ACC112 (cell line): ENCODE data around the gene AOAH.

Experiments used
- H2AFZ ChIP-seq: fragments of 200-600 bp; sonication (generic); one replicate; pipeline ENCODE4 v1.6.0; 2017; ENCODE audit warnings: antibody characterized with exemption, low read length; ENCODE audit not compliant: unreplicated experiment
- H3K27ac ChIP-seq: fragments of 200-600 bp; sonication (generic); 2 replicates; pipeline ENCODE4 v1.5.1; 2014; ENCODE audit warnings: low read depth, mild to moderate bottlenecking, antibody characterized with exemption, low read length, moderate library complexity
- H3K27me3 ChIP-seq: fragments of 200-600 bp; sonication (generic); 2 replicates; pipeline ENCODE4 v1.6.1; 2014; ENCODE audit warnings: mild to moderate bottlenecking, antibody characterized with exemption, low read length, moderate library complexity, mixed read lengths; ENCODE audit not compliant: insufficient read depth
- H3K36me3 ChIP-seq: fragments of 200-600 bp; sonication (generic); 2 replicates; pipeline ENCODE4 v1.6.1; 2016; ENCODE audit warnings: mild to moderate bottlenecking, antibody characterized with exemption, low read length, moderate library complexity, mixed read lengths; ENCODE audit not compliant: insufficient read depth
- H3K4me1 ChIP-seq: fragments of 200-600 bp; sonication (generic); one replicate; pipeline ENCODE4 v1.6.1; 2016; ENCODE audit warnings: low read length, mixed read lengths; ENCODE audit not compliant: insufficient read depth, unreplicated experiment, control insufficient read depth
- H3K4me3 ChIP-seq: fragments of 200-600 bp; sonication (generic); 2 replicates; pipeline ENCODE4 v1.5.1; 2014; ENCODE audit warnings: mild to moderate bottlenecking, low read depth, low read length
- H3K79me2 ChIP-seq: fragments of 200-600 bp; sonication (generic); one replicate; pipeline ENCODE4 v1.6.0; 2016; ENCODE audit warnings: low read length; ENCODE audit not compliant: control insufficient read depth, unreplicated experiment, insufficient read depth

AOAH gene

DNA sequence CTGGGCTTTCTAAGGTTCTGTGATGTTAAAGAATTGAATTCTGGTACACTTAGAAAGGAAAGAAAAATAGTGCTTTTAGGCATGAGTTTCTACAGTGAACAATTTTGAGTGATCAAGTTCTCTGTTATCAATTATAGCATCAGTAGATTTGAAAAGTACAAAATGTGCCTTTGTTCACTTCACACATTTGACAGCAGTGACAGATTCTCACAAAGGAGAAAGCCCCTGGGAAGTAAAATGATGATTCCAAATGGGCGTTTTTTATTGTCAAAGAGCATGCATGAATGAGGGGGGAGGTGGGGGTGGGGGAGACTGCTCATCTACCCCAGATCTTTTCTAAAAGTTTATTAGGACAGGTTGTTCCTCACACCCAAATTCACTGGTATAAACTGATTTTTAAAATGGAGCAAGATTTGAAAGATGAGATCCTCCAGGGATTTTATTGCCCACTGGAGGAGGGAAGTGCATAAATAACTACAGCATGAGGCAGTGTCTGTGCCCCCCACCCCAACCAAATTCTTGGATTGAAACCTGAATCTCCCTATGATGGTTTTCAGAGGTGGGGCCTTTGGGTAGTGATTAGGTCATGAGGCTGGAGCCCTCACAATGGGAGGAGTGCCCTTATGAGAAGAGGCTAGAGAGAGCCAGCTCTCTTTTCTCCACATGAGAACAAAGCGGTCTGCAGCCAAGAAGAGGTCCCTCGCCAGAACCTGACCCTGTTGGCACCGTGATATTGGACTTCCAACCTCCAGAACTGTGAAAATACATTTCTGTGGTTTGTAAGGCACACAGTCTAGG, 79.5 kb downstream of the AOAH start:
- no peak overlapping the region for H3K27ac ChIP-seq
- H3K27me3 ChIP-seq = no peaks in the 10 kb centered on the region

DNA sequence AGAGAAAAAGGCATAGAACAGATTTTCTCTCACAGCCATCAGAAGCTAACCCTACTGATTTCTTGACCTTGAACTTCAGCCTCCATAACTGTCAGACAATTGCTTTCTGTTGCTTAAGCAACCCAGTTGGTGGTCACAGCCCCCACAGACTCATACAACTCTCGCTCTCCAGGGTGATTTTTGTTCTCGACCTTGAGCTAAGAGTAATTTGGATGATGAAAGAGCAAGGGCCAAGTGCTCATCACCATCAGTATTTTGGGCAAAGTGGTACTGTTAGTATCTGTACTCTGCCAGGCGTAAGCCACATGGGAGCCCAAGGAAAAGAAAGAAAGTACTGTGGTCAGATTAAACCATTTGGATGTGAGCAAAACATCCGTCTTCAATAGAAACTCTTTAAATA, 81.9 kb downstream of the AOAH start:
- no peaks in the 10 kb centered on the region for H3K36me3 ChIP-seq
- peaks cover 8% of the 10 kb centered on the region for H3K4me1 ChIP-seq
- H3K79me2 ChIP-seq = no peaks in the 10 kb centered on the region
- H3K4me3 ChIP-seq = no peak overlapping the region
- no peak overlapping the region for H2AFZ ChIP-seq
- H3K27me3 ChIP-seq = no peaks in the 10 kb centered on the region
- no peak overlapping the region for H3K27ac ChIP-seq

More for the DNA sequence above, 79.5 kb downstream of the AOAH start:
- H3K4me3 ChIP-seq = no peak overlapping the region
- no peak overlapping the region for H2AFZ ChIP-seq
- peaks cover 17% of the 10 kb centered on the region for H3K4me1 ChIP-seq
- no peaks in the 10 kb centered on the region for H3K36me3 ChIP-seq
- no peaks in the 10 kb centered on the region for H3K79me2 ChIP-seq

DNA sequence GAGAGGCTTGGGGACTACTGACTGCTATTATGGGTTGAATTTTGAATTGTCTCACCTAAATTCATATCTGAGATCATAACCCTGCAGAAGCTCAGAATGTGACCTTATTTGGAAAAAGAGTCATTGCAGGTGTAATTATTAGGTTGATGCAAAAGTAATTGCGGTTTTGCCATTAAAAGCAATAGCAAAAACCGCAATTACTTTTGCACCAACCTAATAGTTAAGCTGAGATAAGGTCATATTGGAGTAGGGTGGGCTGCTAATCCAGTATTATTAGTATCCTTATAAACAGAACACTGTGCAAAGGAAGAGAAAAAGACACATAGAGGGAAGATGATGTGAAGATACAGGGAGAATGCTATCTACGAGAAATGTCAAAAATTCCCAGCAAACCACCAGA, 82.3 kb downstream of the AOAH start:
- no peak overlapping the region for H2AFZ ChIP-seq

DNA sequence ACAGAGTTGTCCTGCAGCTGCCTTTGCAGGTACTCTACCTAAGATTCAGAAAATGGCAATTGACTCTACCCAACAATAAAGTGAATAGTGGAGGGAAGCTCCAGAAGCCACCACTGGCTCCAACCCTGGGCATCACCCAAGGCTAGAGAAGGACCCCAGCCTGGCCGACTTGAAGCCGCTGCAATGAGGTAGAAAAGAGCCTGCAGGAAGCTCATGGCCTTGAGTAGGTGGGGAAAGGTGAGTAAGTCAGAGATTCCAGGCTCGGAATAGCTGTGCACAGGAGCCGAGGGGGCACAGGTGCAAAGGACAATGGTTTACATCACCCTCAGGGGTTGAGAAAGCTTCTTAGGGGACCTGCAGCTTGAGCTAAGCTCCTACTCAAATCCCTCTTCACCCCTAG, 83.6 kb downstream of the AOAH start:
- Histone ChIP-seq H3K79me2 (no peaks in the 10 kb centered on the region), H3K36me3 (no peaks in the 10 kb centered on the region), H3K27ac (no peak overlapping the region), H3K4me3 (no peak overlapping the region), H3K27me3 (no peaks in the 10 kb centered on the region), H2AFZ (no peak overlapping the region), H3K4me1 (peaks cover 8% of the 10 kb centered on the region)

More for the DNA sequence above, 82.3 kb downstream of the AOAH start:
- H3K27ac ChIP-seq = no peak overlapping the region
- H3K36me3 ChIP-seq = no peaks in the 10 kb centered on the region
- H3K4me1 ChIP-seq = peaks cover 8% of the 10 kb centered on the region
- H3K4me3 ChIP-seq = no peak overlapping the region
- H3K27me3 ChIP-seq = no peaks in the 10 kb centered on the region
- H3K79me2 ChIP-seq = no peaks in the 10 kb centered on the region

DNA sequence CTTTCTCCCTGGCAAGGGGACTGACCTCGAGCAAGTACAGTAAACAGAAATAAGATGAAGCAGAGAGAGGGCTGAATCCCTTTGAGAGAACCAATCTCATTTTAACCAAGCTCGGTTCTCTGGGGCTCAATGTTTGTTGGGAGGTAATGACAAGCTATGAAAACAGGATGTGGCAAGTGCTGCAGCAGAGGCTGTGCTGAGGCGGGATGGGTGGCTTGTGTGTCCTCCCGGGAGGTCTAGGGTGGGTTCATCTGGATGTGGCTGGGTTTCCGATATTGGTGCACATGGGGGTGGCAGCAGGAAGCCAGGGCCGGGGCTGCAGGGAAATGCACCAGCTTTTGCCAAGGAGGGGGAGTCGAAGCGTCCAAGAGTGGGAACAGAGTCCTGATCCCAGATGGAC, 84.5 kb downstream of the AOAH start:
- no peaks in the 10 kb centered on the region for H3K79me2 ChIP-seq
- H3K36me3 ChIP-seq = no peaks in the 10 kb centered on the region
- peaks cover 2% of the 10 kb centered on the region for H3K4me1 ChIP-seq
- no peak overlapping the region for H3K27ac ChIP-seq
- H2AFZ ChIP-seq = no peak overlapping the region
- no peak overlapping the region for H3K4me3 ChIP-seq
- no peaks in the 10 kb centered on the region for H3K27me3 ChIP-seq

DNA sequence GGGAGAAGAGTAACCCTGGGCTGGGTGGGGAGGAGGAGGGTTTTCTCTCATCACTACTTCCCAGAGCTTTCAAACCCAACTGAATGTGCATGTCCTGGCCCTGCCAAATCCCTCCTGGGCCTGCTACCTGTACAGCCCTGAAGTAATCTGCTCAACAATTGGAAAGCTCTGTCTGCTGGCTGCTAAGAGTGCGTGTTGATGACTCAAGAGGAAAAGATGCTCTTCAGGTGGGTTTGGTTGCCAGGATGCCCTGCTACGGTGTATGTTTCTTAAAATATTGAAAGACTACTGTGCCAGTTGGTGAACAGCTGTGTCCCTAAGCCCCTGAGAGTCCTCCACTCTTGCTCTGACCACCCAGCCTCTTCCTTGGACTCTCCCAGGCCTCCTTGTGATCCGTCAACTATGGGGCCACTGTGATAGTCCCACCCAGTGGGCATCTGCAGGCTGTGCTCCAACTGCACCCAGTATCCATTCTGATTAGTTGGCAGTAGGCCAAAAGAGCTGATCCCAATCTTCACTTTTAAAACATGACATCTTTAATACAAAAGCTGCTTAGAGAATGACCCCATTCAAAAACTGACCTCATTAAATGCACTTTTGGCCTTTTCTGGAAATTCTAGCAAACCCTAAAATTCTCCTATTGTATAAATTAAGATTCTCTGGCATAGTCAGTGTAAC, 85.6 kb downstream of the AOAH start:
- no peak overlapping the region for H3K4me3 ChIP-seq
- no peaks in the 10 kb centered on the region for H3K27me3 ChIP-seq
- H3K27ac ChIP-seq = no peak overlapping the region
- no peaks in the 10 kb centered on the region for H3K36me3 ChIP-seq
- no peaks in the 10 kb centered on the region for H3K79me2 ChIP-seq
- H3K4me1 ChIP-seq = no peaks in the 10 kb centered on the region
- no peak overlapping the region for H2AFZ ChIP-seq

DNA sequence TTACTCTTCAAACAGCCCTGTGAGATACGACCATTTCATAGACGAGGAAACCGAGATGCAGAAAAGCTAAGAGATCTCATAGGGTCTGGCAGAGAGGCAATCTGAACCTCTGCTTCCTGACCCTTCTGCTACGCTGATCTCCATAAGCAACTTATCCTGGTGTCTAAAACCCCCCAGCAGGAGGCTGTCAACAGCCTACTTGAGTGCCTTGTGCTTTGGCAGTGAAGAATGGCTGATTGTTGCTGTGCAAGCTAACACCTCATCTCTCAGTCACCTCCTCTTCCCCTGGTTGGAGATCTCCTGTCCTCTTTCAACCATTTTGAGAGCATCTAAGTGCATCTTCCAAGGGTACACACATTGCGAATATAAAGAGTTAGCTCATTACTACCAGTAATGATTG, 86.2 kb downstream of the AOAH start:
- no peak overlapping the region for H2AFZ ChIP-seq
- no peaks in the 10 kb centered on the region for H3K27me3 ChIP-seq
- H3K4me3 ChIP-seq = no peak overlapping the region
- no peak overlapping the region for H3K27ac ChIP-seq
- no peaks in the 10 kb centered on the region for H3K36me3 ChIP-seq
- no peaks in the 10 kb centered on the region for H3K79me2 ChIP-seq
- H3K4me1 ChIP-seq = no peaks in the 10 kb centered on the region

DNA sequence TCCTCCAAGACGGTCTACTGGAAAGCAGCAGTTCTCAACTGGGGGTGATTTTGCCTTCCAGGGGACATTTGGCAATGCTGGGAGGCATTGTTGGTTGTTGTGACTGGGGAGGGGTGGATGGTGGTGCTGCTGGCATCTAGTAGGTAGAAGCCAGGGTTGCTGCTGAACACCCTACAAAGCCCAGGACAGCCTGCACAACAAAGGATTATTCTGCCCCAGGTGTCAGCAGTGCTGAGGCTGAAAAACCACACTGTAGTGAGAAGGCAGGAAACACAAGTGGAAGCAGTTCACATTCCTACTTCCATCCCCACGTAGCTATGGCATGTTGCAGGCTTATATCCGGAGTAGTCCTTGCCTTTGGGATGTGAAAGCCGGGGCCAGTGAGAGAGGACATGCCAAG, 86.9 kb downstream of the AOAH start:
- no peak overlapping the region for H3K27ac ChIP-seq
- no peak overlapping the region for H3K4me3 ChIP-seq
- no peaks in the 10 kb centered on the region for H3K4me1 ChIP-seq
- no peak overlapping the region for H2AFZ ChIP-seq
- peaks cover 5% of the 10 kb centered on the region; the same call in 1 of the 2 replicates for H3K27me3 ChIP-seq
- no peaks in the 10 kb centered on the region for H3K36me3 ChIP-seq
- no peaks in the 10 kb centered on the region for H3K79me2 ChIP-seq

DNA sequence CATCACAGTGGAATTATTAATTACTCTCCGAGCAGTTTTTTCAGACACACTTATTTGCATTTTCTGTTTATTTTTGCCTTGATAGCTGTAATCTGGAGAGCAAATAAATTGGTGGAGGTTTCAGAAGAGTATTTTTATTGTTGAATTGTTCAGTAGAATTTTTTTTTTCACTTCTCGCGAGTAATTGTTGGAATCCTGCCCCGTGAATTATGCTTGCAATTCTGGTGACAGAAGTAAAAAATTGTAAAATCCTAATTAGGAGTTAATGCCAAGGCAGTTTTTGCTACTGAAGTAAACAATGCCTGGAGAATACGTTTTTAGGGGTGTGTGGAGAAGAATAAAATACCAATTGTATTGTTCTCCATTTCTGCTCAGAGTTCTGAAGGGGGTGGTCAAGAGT, 88.2 kb downstream of the AOAH start:
- no peaks in the 10 kb centered on the region for H3K4me1 ChIP-seq
- no peaks in the 10 kb centered on the region for H3K79me2 ChIP-seq
- no peaks in the 10 kb centered on the region for H3K36me3 ChIP-seq
- H2AFZ ChIP-seq = no peak overlapping the region
- peaks cover 17% of the 10 kb centered on the region for H3K27me3 ChIP-seq
- H3K27ac ChIP-seq = no peak overlapping the region
- no peak overlapping the region for H3K4me3 ChIP-seq

DNA sequence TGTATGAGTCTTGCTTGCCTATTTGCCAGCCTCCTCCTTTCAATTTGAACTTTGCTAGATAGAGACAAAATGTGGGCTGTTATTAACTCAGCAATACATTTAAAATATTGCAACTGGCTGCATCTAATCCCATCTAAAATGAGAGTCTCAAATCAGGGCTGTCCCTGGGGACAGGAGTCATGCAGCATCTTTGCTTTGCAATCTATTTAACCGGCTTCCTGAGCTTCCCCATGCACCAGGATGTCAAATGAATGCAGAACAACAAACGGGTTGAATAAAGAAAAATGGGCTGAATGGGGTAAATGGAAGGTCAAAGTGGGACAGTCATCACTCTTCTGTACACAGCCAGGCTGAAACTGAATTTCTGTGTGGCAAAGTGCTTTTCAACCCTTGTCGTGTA, 89.2 kb downstream of the AOAH start:
- Histone ChIP-seq H3K27ac (no peak overlapping the region), H3K4me3 (no peak overlapping the region), H3K27me3 (peaks cover 23% of the 10 kb centered on the region), H2AFZ (no peak overlapping the region), H3K79me2 (no peaks in the 10 kb centered on the region), H3K36me3 (no peaks in the 10 kb centered on the region), H3K4me1 (no peaks in the 10 kb centered on the region)

DNA sequence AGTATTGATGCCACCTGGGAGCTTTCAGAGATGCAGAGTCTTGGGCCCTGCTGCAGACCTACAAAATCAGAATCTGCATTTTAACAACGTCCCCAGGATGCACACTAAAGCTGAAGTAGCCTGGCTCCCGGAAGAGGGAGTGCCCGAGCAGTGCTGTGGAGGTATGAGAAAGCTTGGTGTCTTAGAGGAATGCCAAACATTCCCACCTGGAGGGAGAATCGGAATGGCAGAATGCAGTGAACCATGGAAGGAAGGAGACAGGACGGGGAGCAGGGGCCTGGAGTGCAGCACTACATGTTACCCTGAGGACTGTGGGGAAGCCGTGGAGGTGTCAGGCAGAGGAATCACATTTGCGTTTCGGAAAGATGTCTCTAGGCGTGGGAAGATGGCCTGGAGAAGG, 90.9 kb downstream of the AOAH start:
- H3K36me3 ChIP-seq = no peaks in the 10 kb centered on the region
- H3K27ac ChIP-seq = no peak overlapping the region
- H3K4me3 ChIP-seq = no peak overlapping the region
- H3K27me3 ChIP-seq = peaks cover 41% of the 10 kb centered on the region
- no peak overlapping the region for H2AFZ ChIP-seq
- no peaks in the 10 kb centered on the region for H3K79me2 ChIP-seq
- no peaks in the 10 kb centered on the region for H3K4me1 ChIP-seq
